Measurements from ENCODE around the gene MSLN. TPM values are rescaled to one million over a fixed set of nuclear protein-coding genes. Genes with fewer than 3 reads are reported as not detected.

MSLN gene
- total and polyA plus RNA-seq, 9 of the 15 experiments (the other 6 are each of a cell fraction or from before 2014, with no cell fraction given): not detected

DNA sequence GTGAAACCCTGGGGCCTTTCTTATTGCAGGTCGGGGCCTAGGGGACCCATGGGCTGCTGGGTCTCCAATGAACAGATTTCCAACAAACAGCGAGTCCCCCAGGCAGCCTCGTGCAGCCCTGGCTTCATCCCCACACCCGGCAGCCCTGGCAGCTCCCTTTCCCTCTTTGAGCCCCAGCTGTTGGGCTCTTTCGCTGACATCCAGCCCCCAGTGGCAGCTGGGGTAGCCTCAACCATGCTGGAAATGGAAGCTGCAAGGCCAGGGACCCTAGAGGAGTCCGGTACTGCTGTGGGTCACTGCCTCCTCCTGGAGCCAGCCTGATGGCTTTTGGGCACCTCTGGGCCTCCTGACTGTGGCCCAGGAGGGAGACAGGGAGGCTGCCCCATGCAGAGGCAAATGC lies 21.7 kb downstream of the MSLN start (continued):
- TF ChIP-seq, protein P1, sequence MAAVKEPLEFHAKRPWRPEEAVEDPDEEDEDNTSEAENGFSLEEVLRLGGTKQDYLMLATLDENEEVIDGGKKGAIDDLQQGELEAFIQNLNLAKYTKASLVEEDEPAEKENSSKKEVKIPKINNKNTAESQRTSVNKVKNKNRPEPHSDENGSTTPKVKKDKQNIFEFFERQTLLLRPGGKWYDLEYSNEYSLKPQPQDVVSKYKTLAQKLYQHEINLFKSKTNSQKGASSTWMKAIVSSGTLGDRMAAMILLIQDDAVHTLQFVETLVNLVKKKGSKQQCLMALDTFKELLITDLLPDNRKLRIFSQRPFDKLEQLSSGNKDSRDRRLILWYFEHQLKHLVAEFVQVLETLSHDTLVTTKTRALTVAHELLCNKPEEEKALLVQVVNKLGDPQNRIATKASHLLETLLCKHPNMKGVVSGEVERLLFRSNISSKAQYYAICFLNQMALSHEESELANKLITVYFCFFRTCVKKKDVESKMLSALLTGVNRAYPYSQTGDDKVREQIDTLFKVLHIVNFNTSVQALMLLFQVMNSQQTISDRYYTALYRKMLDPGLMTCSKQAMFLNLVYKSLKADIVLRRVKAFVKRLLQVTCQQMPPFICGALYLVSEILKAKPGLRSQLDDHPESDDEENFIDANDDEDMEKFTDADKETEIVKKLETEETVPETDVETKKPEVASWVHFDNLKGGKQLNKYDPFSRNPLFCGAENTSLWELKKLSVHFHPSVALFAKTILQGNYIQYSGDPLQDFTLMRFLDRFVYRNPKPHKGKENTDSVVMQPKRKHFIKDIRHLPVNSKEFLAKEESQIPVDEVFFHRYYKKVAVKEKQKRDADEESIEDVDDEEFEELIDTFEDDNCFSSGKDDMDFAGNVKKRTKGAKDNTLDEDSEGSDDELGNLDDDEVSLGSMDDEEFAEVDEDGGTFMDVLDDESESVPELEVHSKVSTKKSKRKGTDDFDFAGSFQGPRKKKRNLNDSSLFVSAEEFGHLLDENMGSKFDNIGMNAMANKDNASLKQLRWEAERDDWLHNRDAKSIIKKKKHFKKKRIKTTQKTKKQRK (IDR thresholded peaks at IDR 0.05; ENCODE audit: borderline replicate concordance, low read depth, low read length): no peak
- TF ChIP-seq ZBTB17 (CRISPR knock-in tag; IDR thresholded peaks at IDR 0.05): no peak
- no peak for TF ChIP-seq CBFA2T3 (IDR thresholded peaks at IDR 0.05)
- no peak for TF ChIP-seq ZNF589 (CRISPR knock-in tag; IDR thresholded peaks at IDR 0.05; ENCODE audit: low read depth)
- TF ChIP-seq RBM34 (IDR thresholded peaks at IDR 0.05; ENCODE audit: borderline replicate concordance, insufficient read depth, low read length): no peak
- TF ChIP-seq, protein P2, sequence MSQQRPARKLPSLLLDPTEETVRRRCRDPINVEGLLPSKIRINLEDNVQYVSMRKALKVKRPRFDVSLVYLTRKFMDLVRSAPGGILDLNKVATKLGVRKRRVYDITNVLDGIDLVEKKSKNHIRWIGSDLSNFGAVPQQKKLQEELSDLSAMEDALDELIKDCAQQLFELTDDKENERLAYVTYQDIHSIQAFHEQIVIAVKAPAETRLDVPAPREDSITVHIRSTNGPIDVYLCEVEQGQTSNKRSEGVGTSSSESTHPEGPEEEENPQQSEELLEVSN (IDR thresholded peaks at IDR 0.05; ENCODE audit: borderline replicate concordance in 1 of 2, extremely low read depth in 1 of 2, insufficient read depth in 1 of 2, insufficient read length in 1 of 2, low read depth in 1 of 2, low read length in 1 of 2, poor library complexity in 1 of 2, severe bottlenecking in 1 of 2): no peak
